ENCODE results near the gene SPG21.

SPG21 gene

GRCh38 chr15:64991536-64992135, 1.9 kb upstream of the SPG21 start:
- no peak for DNase-seq

- no peak for DNase-seq
Observed at GRCh38 chr15:64990168-64990470, 405 bp upstream of the SPG21 start.

GRCh38 chr15:64987136-64987535, 2.6 kb downstream of the SPG21 start:
- no peak for DNase-seq

- DNase-seq = no peak
Observed at GRCh38 chr15:64985366-64986033, 4.2 kb downstream of the SPG21 start.

- no peak for DNase-seq
Observed at GRCh38 chr15:64982472-64982871, 7.2 kb downstream of the SPG21 start.

- no peak for DNase-seq
Observed at GRCh38 chr15:64981812-64982431, 7.8 kb downstream of the SPG21 start.

GRCh38 chr15:64979252-64979710, 10.4 kb downstream of the SPG21 start:
- DNase-seq = no peak

- no peak for DNase-seq
Observed at GRCh38 chr15:64975390-64975789, 14.3 kb downstream of the SPG21 start.

- no peak for DNase-seq
Observed at GRCh38 chr15:64970698-64971097, 19.0 kb downstream of the SPG21 start.

- no peak for DNase-seq
Observed at GRCh38 chr15:64969401-64969800, 20.3 kb downstream of the SPG21 start.

- DNase-seq = no peak
Observed at GRCh38 chr15:64961013-64961412, 28.7 kb downstream of the SPG21 start.

- DNase-seq = no peak
Observed at GRCh38 chr15:64960153-64960552, 29.6 kb downstream of the SPG21 start.

- DNase-seq = no peak
Observed at GRCh38 chr15:64959128-64959527, 30.6 kb downstream of the SPG21 start.

GRCh38 chr15:64954395-64954794, 35.3 kb downstream of the SPG21 start:
- DNase-seq = no peak

GRCh38 chr15:64951777-64952418, 37.8 kb downstream of the SPG21 start:
- DNase-seq = no peak

- no peak for DNase-seq
Observed at GRCh38 chr15:64950888-64951287, 38.8 kb downstream of the SPG21 start.

GRCh38 chr15:64949383-64950186, 40.1 kb downstream of the SPG21 start:
- no peak for DNase-seq

- DNase-seq = no peak
Observed at GRCh38 chr15:64948916-64949315, 40.8 kb downstream of the SPG21 start.

- DNase-seq = no peak
Observed at GRCh38 chr15:64947211-64947610, 42.5 kb downstream of the SPG21 start.

GRCh38 chr15:64944961-64945360, 44.8 kb downstream of the SPG21 start:
- no peak for DNase-seq

- no peak for DNase-seq
Observed at GRCh38 chr15:64943512-64944225, 46.0 kb downstream of the SPG21 start.

GRCh38 chr15:64942356-64942755, 47.4 kb downstream of the SPG21 start:
- DNase-seq = no peak

GRCh38 chr15:64938192-64938591, 51.5 kb downstream of the SPG21 start:
- no peak for DNase-seq
